C1 segment of cervical spinal cord (tissue), 14 donors: ENCODE results near the gene ZNF554.
A peak's percentile ranks its signal among the peaks of the same experiment; 100 is the strongest.
"Not testable (repeated sequence)": the region's sequence is repeated elsewhere in the genome, so short reads cannot be mapped to it uniquely, and the experiment has no call there.

Experiments
- DNase-seq, 14 donors: peaks; one replicate each; lab custom pipeline; 2025; lab: John Stamatoyannopoulos, UW

Gene ZNF554

DNA sequence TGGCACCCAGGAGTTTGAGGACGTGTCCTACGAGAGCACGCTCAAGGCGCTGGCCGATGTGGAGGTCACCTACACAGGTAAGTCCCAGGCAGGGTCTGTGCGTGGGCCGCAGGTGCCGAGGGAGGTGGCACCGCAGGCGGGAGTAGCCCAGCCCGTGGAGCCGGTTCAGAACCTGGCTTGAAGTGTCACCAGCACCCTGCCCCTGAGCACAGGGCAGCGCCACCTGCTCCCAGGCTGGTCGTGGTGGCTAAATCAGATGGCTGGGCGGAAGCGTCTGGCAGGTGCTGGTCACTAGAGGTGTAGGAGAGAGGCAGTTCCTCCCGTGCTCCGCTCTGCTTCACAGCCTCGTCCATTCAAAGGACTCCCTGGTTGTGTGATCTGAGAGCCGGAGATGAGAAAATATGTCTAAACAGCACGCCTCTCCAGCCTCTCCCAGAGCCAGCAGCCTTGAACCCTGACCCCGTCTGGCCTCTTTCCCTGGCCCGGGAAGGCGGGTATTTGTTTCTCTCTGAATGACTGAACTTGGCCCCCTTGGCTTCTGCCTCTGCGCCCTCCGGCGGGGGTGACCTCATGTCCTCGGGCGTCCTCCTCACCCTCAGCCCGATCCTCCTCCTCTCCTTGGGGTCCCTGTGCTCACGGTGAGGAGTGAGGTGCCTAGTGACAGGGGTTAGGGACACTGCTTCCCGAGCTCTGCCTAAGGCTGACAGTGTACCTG, 29.0 kb upstream of the ZNF554 start:
- DNase-seq, result no peak

GRCh38 chr19:2791440-2791839, 28.2 kb upstream of the ZNF554 start:
- no peak for DNase-seq

GRCh38 chr19:2791876-2792275, 27.8 kb upstream of the ZNF554 start:
- DNase-seq, result no peak

GRCh38 chr19:2792666-2793065, 27.0 kb upstream of the ZNF554 start:
- not testable (repeated sequence) for DNase-seq

GRCh38 chr19:2793126-2793525, 26.5 kb upstream of the ZNF554 start:
- DNase-seq, result no peak

DNA sequence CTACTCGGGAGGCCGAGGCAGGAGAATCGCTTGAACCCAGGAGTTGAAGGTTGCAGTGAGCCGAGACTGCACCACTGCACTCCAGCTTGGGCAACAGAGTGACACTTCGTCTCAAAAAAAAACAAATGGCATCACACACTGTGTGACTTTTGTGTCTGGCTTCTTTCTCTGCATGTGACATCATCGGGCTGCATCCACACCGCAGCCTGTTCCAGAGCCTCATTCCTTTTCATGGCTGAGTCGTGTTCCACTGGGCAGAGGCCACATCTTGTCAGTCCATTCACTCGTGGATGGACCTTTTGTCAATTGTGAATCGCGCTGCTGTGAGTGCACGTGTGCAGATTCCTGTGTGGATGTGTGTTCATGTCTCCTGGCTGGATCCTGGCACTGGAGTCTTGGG, 26.1 kb upstream of the ZNF554 start:
- DNase-seq, result no peak

- no peak for DNase-seq
These were observed 23.6 kb upstream of the ZNF554 start for GRCh38 chr19:2795827-2796658.

GRCh38 chr19:2796659-2797266, 22.9 kb upstream of the ZNF554 start:
- DNase-seq, result no peak

GRCh38 chr19:2797280-2797679, 22.4 kb upstream of the ZNF554 start:
- DNase-seq, result no peak

GRCh38 chr19:2798158-2798685, 21.4 kb upstream of the ZNF554 start:
- no peak for DNase-seq

- peak in 1 of 14 donors; percentile 29 for DNase-seq
These were observed 20.9 kb upstream of the ZNF554 start for GRCh38 chr19:2798733-2799132.

- DNase-seq, result no peak
These were observed 20.2 kb upstream of the ZNF554 start for GRCh38 chr19:2799273-2800020.

GRCh38 chr19:2800506-2800905, 19.2 kb upstream of the ZNF554 start:
- DNase-seq, result peak in 1 of 14 donors; percentile 63

DNA sequence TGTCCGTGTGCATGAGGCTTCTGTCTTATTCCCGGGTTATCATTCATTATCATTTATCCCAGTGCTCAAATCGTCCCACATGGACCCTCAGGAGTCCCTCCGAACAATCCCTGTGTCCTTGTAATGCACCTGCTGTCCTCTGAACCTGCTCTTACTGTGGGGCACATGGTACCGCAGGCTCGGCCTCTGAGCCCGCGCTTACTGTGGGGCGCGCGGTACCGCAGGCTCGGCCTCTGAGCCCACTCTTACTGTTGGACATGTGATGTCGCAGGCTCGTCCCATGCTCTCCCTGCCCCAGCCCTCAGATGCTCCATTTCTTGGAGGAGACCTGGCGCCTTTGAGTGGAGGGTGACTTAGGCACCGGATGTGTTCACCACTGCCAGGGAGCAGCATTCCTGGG, 16.8 kb upstream of the ZNF554 start:
- DNase-seq, result no peak

DNA sequence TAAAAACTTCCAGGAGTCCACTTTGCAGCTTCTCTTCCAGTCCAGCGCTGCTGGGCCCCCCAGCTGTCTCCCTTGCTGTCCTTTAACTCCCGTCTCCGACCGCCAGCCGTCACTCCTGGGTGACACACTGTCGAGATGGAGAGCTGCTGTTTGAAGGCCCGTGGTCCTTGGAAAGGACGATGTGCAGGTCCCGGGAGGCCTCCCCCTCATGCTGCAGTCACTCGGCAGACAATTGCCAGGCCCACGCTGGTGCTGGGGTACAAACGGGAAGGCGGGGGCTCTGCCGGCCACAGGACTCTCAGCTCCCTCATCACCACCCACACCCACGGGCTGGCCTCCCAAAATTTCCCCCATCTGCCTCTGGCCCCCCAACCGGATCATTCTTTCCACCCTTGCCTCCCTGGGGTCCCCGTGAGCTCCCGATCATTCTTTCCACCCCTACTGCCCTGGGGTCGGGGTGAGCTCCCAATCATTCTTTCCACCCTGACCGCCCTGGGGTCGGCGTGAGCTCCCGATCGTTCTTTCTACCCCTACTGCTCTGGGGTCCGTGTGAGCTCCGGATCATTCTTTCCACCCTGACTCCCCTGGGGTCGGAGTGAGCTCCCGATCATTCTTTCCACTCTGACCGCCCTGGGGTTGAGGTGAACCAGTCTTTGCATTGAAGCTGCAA, 16.0 kb upstream of the ZNF554 start:
- DNase-seq, result no peak

DNA sequence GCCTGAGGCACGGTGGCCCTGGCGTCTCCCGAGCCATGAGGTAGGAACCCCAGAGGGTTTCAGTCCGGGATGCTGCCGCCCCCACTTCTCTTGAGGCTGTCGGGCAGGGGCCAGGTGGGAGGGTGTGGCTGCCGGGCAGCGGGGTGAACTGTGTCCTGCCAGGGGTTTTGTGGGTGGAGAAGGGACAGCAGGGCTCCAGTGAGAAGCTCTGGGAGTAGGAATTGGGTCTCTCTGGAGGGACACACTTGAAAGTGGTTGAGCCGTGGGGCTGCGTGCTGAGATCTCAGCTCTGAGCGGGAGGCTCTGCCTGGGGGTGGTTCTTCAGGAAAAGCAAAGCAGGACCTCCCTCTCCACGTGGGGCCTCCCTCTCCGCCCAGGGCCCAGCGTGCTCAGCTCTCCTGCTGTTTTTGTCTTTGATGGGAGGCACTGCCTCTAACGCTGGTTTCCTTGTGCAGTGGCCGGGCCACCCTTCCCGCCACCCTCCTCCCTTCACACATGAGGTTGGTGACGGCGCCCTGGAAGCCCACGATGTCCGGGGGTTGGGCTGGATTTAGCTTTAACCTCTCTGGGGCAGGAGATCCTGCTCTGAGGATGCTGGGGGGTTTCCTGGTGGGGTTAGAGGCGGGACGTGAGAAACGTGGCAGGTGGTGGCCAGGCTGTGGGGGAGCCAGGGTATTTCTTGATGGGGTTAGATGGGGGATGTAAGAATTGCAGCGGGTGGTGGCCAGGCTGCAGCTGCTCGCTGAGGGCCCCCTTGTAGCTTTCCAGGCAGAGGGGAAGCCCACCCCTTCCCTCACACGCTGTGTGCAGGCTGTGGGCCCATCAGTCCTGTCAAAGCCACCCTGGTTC, 15.3 kb upstream of the ZNF554 start:
- DNase-seq, result no peak

DNA sequence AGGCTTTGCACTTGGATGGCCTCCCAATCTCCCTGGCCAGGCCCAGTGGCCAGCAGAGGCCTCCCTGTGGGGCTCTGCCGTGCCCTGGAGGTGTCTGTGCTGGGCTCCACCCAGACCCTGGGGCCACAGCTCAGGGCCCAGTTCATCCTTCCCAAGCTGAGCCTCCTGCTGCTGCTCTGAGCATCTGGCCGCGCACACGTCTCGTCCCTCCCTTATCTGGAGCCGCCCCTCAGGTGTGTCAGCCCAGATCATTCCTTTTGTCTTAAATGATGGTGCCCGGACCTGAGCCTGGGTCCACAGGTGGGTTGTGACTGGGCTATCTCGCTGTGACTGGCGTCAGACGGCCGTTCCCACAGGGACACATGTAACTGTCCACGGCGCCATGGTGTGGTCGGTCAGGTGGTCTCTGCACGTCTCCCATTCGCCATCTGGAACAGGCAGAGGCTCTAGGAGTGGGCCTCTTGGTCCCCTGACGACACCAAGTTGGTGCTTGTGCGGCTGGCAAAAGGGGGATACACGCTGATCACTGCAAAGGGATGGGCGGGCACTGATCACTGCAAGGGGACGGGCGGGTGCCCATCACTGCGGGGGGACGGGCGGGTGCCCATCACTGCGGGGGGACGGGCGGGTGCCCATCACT, 14.3 kb upstream of the ZNF554 start:
- DNase-seq, result no peak

GRCh38 chr19:2805991-2806649, 13.5 kb upstream of the ZNF554 start:
- no peak for DNase-seq

GRCh38 chr19:2806736-2807378, 12.8 kb upstream of the ZNF554 start:
- DNase-seq, result no peak
